HG02885 (cell line): ENCODE data around the gene ATP2B2.

ENCODE experiments used
- ATAC-seq: cut with Tn5 transposase; IDR thresholded peaks from one replicate; pipeline ENCODE4 v1.9.1; 2021; ENCODE audit warnings: mild to moderate bottlenecking; ENCODE audit not compliant: unreplicated experiment, poor library complexity

Gene ATP2B2

DNA sequence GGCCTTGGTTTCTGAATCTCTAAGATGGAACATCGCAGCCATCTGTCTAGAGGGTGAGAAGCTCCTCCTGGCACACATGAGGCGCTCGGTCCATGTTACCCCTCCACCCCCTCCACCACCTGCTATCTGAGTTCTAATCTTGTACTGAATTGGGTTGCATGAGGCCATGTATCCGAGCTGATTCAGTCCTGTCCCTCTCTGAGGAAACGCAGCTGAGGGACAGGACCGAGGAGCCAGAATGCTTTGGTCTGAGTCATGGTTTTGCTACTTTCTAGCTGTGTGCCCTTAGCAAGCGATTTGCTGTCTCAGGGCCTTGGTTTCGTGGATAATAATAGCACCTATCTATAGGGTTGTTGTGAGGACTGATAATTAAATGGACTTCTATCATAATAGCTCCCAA, 96.7 kb downstream of the ATP2B2 start:
- ATAC-seq, result no peak

GRCh38 chr3:10407361-10407760, 98.0 kb downstream of the ATP2B2 start:
- ATAC-seq, result no peak

DNA sequence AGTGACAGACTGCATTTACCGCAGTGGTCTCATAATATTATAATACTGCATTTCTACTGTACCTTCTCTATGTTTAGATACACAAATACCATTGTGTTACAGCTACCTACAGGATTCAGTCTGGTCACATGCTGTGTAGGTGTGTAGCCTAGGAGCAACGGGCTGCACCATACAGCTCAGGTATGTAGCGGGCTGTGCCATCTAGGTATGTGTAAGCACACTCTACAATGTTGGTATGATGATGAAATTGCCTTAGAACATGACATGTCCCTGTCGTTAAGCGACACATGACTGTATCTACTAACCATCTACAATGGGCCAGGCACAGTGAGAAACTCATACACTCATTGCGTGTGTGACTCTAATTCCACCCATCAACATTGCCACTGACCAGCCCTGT, 99.0 kb downstream of the ATP2B2 start:
- ATAC-seq, result no peak

DNA sequence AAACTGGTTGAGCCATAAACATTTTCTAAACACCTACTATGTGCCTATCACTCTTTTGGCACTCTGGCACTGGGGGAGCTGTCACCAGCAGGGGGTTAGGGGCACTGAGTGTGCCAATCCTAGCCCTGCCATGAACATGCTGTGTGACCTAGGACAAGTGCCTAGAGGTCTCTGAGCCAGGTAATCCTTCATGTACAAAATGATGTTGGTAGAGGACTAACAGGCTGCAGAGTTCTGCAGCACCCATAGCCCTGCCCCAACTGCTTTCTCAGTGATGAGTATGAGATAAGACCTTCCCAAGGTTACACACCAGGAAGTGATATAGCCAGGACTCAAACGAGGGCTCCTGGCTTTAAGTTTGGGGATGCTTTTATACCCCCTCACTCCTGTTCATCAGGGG, 99.6 kb downstream of the ATP2B2 start:
- no peak for ATAC-seq

DNA sequence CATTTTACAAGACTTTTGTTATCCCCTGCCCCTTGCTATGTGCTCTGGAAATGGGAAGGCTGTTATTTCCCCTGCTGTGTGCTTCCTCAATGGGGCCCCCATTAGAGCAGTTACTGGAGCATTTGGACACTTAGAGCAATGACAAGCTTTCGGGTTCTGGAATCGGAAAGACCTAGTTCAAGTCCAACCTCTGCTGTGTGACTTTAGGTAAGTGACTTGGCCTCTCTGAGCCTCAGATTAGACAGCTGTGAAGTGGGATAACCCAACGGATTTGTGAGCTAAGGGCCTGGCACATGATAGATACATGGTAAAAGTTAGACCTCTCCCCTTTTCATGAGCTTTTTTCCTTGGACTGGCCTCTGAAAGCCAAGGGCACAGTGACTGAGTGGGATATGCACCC, 100.5 kb downstream of the ATP2B2 start:
- ATAC-seq, result no peak

DNA sequence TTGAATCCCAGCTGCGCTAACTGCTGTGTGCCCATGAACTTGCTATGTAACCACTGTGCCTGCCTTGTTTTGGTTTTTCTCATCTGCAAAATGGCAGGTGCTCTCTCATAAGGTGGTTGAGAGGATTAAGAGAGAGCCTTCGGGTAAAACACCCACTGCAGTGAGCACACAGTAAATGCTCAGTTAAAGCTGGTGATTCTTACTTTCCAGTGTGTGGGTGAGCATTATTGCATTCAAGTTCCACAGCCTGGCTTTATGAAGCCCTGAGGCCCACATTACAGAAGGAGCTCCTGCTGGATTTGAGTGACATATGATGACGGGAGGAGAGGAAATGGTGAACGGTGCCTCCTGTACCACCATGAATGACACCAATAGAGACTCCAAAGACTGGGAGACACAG, 101.0 kb downstream of the ATP2B2 start:
- no peak for ATAC-seq

DNA sequence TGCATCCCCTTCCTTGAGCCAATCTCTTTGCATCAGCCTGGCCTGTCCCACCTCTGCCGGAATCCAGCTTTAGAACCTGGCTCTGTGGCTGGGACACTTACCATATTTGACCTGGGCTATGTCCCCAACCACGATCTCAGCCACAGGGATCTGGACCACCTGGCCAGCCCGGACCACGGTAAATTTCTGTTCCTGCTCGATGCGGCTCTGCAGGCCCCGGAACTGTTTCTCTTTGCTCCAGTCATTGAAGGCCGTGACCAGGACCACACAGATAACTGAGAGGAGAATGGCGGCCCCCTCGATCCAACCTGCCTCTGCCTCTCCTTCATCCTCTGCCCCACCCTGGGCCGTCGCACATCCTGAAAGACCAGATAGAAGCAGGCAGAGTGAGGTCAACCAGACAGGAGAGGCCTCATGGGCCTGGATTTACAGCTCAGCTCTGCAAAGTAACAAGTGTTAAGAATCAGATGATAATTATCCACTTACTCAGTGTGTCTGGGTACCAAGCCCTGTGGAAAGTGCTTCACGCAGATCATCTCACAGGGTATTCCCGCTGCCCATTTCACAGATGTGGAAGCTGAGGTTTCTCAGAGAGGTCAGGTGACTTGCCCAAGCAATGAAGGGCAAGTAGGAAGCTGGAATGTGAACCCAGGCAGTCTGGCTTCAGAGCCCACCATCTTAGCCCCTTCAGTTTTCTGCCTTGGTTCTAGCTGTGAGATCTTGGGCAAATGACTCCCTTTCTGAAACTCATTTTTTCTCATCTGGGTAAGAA, 103.2 kb downstream of the ATP2B2 start:
- ATAC-seq, result no peak

DNA sequence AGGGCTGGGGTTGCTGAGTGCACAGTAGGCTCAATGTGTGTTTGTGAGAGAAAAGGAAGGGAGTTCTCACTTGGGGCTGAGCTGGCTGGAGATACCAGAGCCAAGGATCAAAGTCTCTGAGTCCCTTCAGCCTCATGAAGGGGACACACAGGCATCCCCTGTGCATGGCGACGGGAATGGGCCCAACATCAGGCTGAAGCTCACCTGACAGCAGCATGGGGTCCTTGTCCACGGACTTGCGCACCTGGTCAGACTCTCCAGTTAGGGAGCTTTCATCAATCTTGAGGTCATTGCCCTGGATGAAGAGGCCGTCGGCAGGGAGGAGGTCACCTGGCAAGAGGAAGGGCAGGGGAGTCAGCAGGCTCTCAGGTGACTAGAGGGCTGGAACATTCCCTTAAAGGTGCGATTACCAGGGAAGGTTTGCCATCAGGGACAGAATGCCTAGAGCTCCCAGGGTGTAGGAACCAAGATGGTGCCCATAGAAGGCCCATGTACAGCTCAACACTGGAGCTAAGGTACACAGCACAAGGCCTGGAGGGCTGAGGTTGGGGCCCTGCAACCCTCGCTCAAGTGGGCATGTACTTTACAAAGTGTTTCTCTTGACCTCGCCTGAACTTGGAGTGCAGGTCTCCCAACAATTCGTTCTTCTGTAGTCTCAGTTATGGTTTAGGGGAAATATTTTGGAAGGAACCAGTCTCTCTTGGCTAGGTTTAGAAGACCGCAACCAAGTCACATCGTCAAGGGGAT, 104.5 kb downstream of the ATP2B2 start:
- no peak for ATAC-seq

DNA sequence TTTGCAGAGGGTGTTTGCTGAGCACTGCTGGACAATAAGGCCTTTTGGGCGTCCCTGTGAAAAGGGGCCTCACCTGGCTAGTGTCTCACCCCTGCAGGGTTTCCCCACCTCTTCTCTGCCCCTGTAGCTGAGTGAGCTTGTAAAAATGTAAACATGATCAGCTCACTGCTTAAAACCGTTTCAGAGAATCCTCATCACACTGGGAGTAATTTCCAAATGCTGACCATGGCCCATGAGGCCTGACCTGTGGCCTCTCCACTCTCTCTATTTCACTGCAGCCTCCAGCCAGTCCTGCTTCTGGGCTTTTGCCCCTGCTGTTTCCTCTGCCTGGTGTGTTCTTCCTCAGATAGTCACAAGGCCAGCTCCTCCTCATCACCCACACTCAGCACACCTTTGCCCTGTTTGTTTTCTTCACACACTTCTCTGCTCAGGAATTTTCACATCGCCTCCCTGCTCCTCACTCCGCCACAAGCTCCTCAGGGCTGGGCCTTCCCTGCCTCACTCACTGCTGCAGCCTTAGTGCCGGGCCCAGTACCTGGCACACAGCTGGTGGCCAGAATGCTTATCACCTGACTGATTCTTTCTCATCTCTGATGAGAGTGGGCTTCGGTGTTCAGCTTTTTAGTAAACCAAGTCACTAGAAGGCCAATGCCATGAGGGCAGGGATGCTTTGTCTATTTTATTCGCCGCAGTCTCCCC, 105.2 kb downstream of the ATP2B2 start:
- ATAC-seq, result no peak

GRCh38 chr3:10399634-10400033, 105.8 kb downstream of the ATP2B2 start:
- no peak for ATAC-seq

GRCh38 chr3:10398341-10398740, 107.0 kb downstream of the ATP2B2 start:
- ATAC-seq, result no peak

DNA sequence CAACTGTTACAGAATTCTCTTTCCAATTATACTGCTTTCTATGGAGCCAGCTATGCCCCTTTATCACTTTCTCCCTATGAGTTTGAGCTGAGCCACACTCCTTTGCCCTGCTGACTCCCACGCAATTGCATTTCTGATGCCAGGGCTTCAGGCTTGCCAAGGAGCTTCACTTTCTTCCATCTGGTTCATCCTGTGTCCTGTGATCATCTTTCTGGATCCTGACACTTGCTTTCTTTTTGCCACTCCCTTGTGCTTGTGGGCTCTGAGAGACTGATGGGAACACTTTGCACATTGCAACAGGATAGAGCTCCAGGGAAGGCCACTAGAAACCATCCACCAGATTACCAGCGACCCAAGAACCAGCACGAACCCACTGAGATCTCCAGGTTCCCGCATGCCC, 107.5 kb downstream of the ATP2B2 start:
- ATAC-seq, result no peak

- no peak for ATAC-seq
Observed at GRCh38 chr3:10396931-10397330, 108.5 kb downstream of the ATP2B2 start.

DNA sequence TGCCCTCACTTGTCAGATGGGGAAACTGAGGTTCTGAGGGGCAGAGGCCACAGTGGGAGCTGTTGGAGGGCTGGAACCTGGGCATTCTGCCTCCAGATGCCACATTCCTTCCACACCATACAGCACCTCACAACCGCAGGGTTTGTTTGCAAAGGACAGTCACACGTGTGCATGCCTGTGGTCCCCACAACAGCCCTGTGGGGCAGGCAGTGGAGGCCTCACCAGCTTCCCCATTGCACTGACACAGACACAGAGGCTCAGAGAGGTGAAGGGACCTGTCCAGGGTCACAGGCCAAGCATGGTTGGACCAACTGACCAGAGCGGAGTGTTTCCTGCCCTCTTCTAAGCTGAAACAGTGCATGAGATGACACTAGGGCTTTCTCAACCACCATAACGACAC, 109.3 kb downstream of the ATP2B2 start:
- no peak for ATAC-seq

GRCh38 chr3:10395671-10396070, 109.7 kb downstream of the ATP2B2 start:
- no peak for ATAC-seq

GRCh38 chr3:10395196-10395595, 110.2 kb downstream of the ATP2B2 start:
- ATAC-seq, result no peak

DNA sequence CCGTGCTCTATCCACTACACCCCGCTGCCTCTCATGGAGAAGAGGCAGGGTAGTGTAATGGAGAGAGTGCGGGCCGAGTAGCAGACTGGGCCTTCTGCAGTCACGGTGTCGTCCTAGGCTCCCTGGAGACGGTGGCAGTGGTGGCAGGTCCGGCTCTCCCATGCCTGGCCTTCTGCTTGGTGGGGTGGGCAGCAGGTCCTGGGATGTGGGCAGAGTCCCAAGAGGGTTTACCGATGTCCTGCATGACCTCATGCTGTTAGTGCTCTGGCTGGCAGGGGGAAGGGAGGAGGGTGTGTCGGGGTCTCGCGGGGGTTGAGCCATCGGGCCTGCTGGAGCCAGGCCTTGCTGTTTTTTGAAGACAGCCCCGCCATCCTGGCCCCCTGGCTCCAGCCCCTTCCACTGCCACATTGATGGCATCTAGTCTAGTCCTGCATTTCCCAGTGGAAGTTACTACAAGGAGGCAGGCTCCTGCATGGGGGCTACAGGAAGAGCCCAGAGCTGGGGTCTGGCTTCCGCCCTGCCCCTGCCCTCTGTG, 110.8 kb downstream of the ATP2B2 start:
- no peak for ATAC-seq

DNA sequence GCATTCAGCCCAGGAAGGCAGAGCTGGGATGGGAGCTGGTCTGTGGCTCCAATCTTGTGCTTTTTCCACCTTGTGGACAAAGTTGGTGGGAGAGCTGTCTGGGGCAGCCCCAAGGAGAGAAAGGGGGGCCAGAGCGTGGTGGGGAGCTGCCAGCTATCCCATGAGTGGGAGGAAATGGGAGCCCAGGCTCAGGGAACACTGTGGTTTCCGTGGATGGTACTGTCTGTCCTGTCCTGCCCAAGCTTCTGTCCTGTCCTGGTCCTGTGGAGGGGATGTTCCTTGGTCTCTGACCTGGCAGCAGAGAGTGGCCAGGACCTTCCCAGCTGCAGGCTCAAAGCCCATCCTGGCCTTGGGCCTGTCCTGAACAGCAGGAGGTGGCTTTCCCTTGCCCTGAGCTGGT, 111.9 kb downstream of the ATP2B2 start:
- no peak for ATAC-seq

- ATAC-seq, result no peak
Observed at GRCh38 chr3:10392906-10393461, 112.4 kb downstream of the ATP2B2 start.

- no peak for ATAC-seq
Observed at GRCh38 chr3:10392244-10392643, 113.1 kb downstream of the ATP2B2 start.

GRCh38 chr3:10391391-10391790, 114.0 kb downstream of the ATP2B2 start:
- ATAC-seq, result no peak
